NCI-H1105 (cell line): Measurements from ENCODE around the gene RBFOX1.
A peak's percentile ranks its signal among the peaks of the same experiment; 100 is the strongest.

ENCODE experiments used
- DNase-seq: peaks from one replicate; lab custom pipeline; 2025; lab: John Stamatoyannopoulos, UW

The RBFOX1 gene

GRCh38 chr16:7521834-7522233, 189.2 kb downstream of the RBFOX1 start:
- no peak for DNase-seq

- no peak for DNase-seq
Observed at GRCh38 chr16:7524419-7524818, 191.8 kb downstream of the RBFOX1 start.

GRCh38 chr16:7526736-7527135, 194.1 kb downstream of the RBFOX1 start:
- no peak for DNase-seq

- no peak for DNase-seq
Observed at GRCh38 chr16:7532534-7532933, 199.9 kb downstream of the RBFOX1 start.

- no peak for DNase-seq
Observed at GRCh38 chr16:7534749-7535148, 202.1 kb downstream of the RBFOX1 start.

GRCh38 chr16:7541026-7541425, 208.4 kb downstream of the RBFOX1 start:
- no peak for DNase-seq

- DNase-seq, result no peak
Observed at GRCh38 chr16:7545251-7545650, 212.6 kb downstream of the RBFOX1 start.

GRCh38 chr16:7546948-7547347, 214.3 kb downstream of the RBFOX1 start:
- no peak for DNase-seq

GRCh38 chr16:7547736-7548135, 215.1 kb downstream of the RBFOX1 start:
- DNase-seq, result no peak

- no peak for DNase-seq
Observed at GRCh38 chr16:7548796-7549318, 216.2 kb downstream of the RBFOX1 start.

- DNase-seq, result no peak
Observed at GRCh38 chr16:7550096-7550495, 217.5 kb downstream of the RBFOX1 start.

- DNase-seq, result no peak
Observed at GRCh38 chr16:7555459-7555858, 222.8 kb downstream of the RBFOX1 start.

- DNase-seq, result no peak
Observed at GRCh38 chr16:7561908-7562405, 229.3 kb downstream of the RBFOX1 start.

GRCh38 chr16:7566360-7566759, 233.7 kb downstream of the RBFOX1 start:
- no peak for DNase-seq

GRCh38 chr16:7571366-7571765, 238.7 kb downstream of the RBFOX1 start:
- DNase-seq, result no peak

- DNase-seq, result no peak
Observed at GRCh38 chr16:7577588-7577987, 244.9 kb downstream of the RBFOX1 start.

- DNase-seq, result no peak
Observed at GRCh38 chr16:7579454-7579853, 246.8 kb downstream of the RBFOX1 start.

GRCh38 chr16:7581175-7581574, 248.5 kb downstream of the RBFOX1 start:
- DNase-seq, result no peak

GRCh38 chr16:7583396-7583795, 250.8 kb downstream of the RBFOX1 start:
- DNase-seq, result no peak

- peak; percentile 13 for DNase-seq
Observed at GRCh38 chr16:7584561-7584960, 251.9 kb downstream of the RBFOX1 start.

GRCh38 chr16:7585705-7586104, 253.1 kb downstream of the RBFOX1 start:
- DNase-seq, result no peak

- DNase-seq, result no peak
Observed at GRCh38 chr16:7590934-7591333, 258.3 kb downstream of the RBFOX1 start.

- no peak for DNase-seq
Observed at GRCh38 chr16:7596308-7596707, 263.7 kb downstream of the RBFOX1 start.

- DNase-seq, result no peak
Observed at GRCh38 chr16:7597677-7598076, 265.0 kb downstream of the RBFOX1 start.

GRCh38 chr16:7601100-7601499, 268.5 kb downstream of the RBFOX1 start:
- no peak for DNase-seq
